Measurements from ENCODE around the gene PRSS48.
A peak's percentile ranks its signal among the peaks of the same experiment; 100 is the strongest.

The PRSS48 gene

GRCh38 chr4:151325949-151326246, 48.9 kb downstream of the PRSS48 start:
- no peak for DNase-seq (ENCODE audit: low read depth, low spot score)
- in situ Hi-C loops (cut with HindIII; ENCODE audit: low sequenced_read_pairs), result no loop called here
- peak overlapping the region; percentile 66 for H3K4me3 ChIP-seq (ENCODE audit: low read depth, low read length)
- TF ChIP-seq, protein P1, sequence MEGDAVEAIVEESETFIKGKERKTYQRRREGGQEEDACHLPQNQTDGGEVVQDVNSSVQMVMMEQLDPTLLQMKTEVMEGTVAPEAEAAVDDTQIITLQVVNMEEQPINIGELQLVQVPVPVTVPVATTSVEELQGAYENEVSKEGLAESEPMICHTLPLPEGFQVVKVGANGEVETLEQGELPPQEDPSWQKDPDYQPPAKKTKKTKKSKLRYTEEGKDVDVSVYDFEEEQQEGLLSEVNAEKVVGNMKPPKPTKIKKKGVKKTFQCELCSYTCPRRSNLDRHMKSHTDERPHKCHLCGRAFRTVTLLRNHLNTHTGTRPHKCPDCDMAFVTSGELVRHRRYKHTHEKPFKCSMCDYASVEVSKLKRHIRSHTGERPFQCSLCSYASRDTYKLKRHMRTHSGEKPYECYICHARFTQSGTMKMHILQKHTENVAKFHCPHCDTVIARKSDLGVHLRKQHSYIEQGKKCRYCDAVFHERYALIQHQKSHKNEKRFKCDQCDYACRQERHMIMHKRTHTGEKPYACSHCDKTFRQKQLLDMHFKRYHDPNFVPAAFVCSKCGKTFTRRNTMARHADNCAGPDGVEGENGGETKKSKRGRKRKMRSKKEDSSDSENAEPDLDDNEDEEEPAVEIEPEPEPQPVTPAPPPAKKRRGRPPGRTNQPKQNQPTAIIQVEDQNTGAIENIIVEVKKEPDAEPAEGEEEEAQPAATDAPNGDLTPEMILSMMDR (IDR thresholded peaks at IDR 0.05; ENCODE audit: low read depth, low read length), result no peak

- DNase-seq (ENCODE audit: low read depth, low spot score), result no peak
- H3K4me3 ChIP-seq (ENCODE audit: low read depth, low read length), result no peak overlapping the region
- TF ChIP-seq, protein P1 (IDR thresholded peaks at IDR 0.05; ENCODE audit: low read depth, low read length), result no peak
- in situ Hi-C loops (cut with HindIII; ENCODE audit: low sequenced_read_pairs), result no loop called here
Measured at GRCh38 chr4:151329217-151330007, 52.5 kb downstream of the PRSS48 start.

DNA sequence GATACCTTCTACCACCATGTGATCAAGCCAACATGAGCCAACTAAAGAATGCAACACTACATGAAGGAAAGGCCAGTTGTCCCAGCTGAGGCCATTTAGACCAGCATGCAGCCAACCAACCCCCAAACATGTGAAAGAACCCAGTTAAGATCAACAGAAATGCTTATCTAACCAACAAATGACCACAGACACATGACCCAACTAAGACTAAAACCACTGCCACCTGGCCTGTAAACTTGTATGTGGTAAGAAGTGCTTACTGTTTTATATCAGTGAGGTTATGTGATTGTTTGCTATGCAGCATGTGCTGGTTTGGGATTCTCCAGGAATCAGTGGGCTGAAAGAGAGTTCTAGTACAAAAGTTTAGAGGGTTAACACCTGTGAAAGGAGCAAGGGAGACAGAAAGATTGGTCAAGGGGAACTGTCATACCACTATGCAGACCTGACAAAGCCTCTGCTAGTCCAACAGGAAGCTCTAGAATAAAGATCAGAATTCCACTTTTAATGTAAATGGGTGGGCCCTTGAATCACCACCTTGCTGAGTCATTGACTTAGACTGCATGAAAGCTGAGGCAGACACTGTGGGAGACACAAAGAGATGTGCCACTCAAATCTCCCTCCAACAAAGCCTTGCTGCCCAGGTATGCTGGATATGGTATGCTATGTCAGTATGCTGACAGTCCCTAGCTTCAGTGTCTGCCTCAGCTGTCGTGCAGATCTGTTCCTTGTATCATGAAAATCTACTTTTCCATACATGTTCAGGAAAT, 54.5 kb downstream of the PRSS48 start:
- TF ChIP-seq, protein P1 (IDR thresholded peaks at IDR 0.05; ENCODE audit: low read depth, low read length), result no peak
- no peak overlapping the region for H3K4me3 ChIP-seq (ENCODE audit: low read depth, low read length)
- DNase-seq (ENCODE audit: low read depth, low spot score), result peak; percentile 45
- in situ Hi-C loops (cut with HindIII; ENCODE audit: low sequenced_read_pairs), result no loop called here

DNA sequence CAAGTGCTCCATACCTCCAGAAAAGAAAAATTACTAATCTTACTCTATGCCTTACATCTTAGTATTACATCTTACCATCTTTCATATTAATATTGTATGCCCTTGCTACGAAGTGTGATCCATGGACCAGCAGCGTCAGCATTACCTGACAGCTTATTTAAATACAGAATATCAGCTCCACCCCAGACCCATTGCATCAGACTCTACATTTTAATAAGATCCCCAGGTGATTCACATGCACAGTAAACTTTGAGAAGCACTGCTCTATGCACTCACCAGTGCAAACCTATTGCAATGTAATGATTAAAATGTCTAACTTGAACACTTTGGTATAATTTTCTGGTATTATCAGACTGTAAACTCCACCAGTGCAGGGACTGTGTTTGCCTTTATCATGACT, 62.5 kb downstream of the PRSS48 start:
- DNase-seq (ENCODE audit: low read depth, low spot score), result no peak
- TF ChIP-seq, protein P1 (IDR thresholded peaks at IDR 0.05; ENCODE audit: low read depth, low read length), result no peak
- H3K4me3 ChIP-seq (ENCODE audit: low read depth, low read length), result no peak overlapping the region
- in situ Hi-C loops (cut with HindIII; ENCODE audit: low sequenced_read_pairs), result no loop called here

DNA sequence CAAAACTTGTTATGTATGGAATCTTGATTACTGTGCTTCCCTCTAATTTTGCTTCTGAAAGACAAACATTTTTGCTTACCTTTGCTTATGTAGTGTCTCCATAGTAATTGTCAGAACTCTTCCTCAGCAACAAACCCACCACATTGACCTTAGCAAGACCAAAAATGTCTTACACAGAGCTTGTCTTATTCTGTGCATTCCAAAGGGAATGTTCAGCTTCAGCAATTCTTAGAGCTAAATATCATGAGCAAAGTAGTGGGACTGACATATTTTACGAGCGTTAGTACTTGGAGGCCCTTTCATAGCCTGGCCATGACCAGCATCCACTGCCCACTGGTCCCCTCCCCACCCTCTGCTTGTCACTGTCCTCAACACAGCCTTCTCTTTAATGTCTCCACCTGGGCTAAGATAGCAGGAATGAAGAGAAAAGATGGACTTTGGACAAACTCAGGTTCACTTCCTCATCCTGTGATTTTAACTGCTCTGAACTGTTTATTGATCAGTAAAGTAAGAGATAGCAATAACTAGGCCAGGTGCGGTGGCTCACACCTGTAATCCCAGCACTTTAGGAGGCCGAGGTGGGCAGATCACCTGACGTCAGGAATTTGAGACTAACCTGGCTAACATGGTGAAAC, 63.9 kb downstream of the PRSS48 start:
- no peak overlapping the region for H3K4me3 ChIP-seq (ENCODE audit: low read depth, low read length)
- DNase-seq (ENCODE audit: low read depth, low spot score), result peak; percentile 30
- TF ChIP-seq, protein P1 (IDR thresholded peaks at IDR 0.05; ENCODE audit: low read depth, low read length), result no peak
- in situ Hi-C loops (cut with HindIII; ENCODE audit: low sequenced_read_pairs), result no loop called here

All from astrocyte of the spinal cord (primary cell).